Activated CD4-positive, alpha-beta T cell treated with anti-CD3 and anti-CD28 coated beads for 1 hour (primary cell): ENCODE data around the gene FOXA3.

Source experiments
- DNase-seq: peaks from one replicate; pipeline ENCODE4 v3.0.0-alpha.2; 2020

FOXA3 gene

GRCh38 chr19:45863840-45864628 is at the start of gene FOXA3:
FOXA3 (plus strand) TSS chr19:45864326; CDS start chr19:45864457, 131 bp downstream.
- DNase-seq = no peak

GRCh38 chr19:45814851-45815480 is 49.2 kb upstream of the FOXA3 start, which contains the start of gene RSPH6A:
RSPH6A (minus strand) TSS chr19:45815308; CDS start chr19:45815176, 132 bp downstream.
- no peak for DNase-seq

GRCh38 chr19:45815481-45816216 is 48.5 kb upstream of the FOXA3 start:
- DNase-seq = no peak

- DNase-seq = no peak
Observed at GRCh38 chr19:45816236-45817009, 47.7 kb upstream of the FOXA3 start.

- peak; percentile 89 for DNase-seq
Observed at GRCh38 chr19:45817010-45817724, 47.0 kb upstream of the FOXA3 start.

- no peak for DNase-seq
Observed at GRCh38 chr19:45817725-45818301, 46.3 kb upstream of the FOXA3 start.

- no peak for DNase-seq
Observed at GRCh38 chr19:45819769-45820168, 44.4 kb upstream of the FOXA3 start.

GRCh38 chr19:45820413-45821102 is 43.6 kb upstream of the FOXA3 start:
- DNase-seq = no peak

GRCh38 chr19:45821103-45821521 is 43.0 kb upstream of the FOXA3 start:
- DNase-seq = no peak

- DNase-seq = no peak
Observed at GRCh38 chr19:45821570-45821969, 42.6 kb upstream of the FOXA3 start.

GRCh38 chr19:45822716-45823115 is 41.4 kb upstream of the FOXA3 start:
- DNase-seq = no peak

- DNase-seq = no peak
Observed at GRCh38 chr19:45823182-45823581, 40.9 kb upstream of the FOXA3 start.

- no peak for DNase-seq
Observed at GRCh38 chr19:45824041-45824471, 40.1 kb upstream of the FOXA3 start.

GRCh38 chr19:45824531-45825262 is 39.4 kb upstream of the FOXA3 start:
- DNase-seq = no peak

- no peak for DNase-seq
Observed at GRCh38 chr19:45825263-45825605, 38.9 kb upstream of the FOXA3 start.

GRCh38 chr19:45825917-45826893 is 37.9 kb upstream of the FOXA3 start:
- DNase-seq = no peak

- DNase-seq = no peak
Observed at GRCh38 chr19:45826934-45827333, 37.2 kb upstream of the FOXA3 start.

GRCh38 chr19:45827459-45828093 is 36.5 kb upstream of the FOXA3 start:
- DNase-seq = no peak

- DNase-seq = no peak
Observed at GRCh38 chr19:45828523-45828922, 35.6 kb upstream of the FOXA3 start.
